Measurements from ENCODE around the gene ATG16L2. TPM values are rescaled to one million over a fixed set of nuclear protein-coding genes. Genes with fewer than 3 reads are reported as not detected.

The ATG16L2 gene
- total RNA-seq, 1 donor: 34.4 TPM

Other genes starting within 250 kb of the ATG16L2 start
- 3.7 TPM for gene PDE2A, start 140.0 kb upstream of the ATG16L2 start, total RNA-seq
- gene ARAP1, start 62.0 kb upstream of the ATG16L2 start, total RNA-seq: 74.3 TPM
- gene STARD10, start 20.4 kb upstream of the ATG16L2 start, total RNA-seq: 10.2 TPM

Measured in mononuclear cell (primary cell).